ENCODE results near the gene GIGYF2.

- TF ChIP-seq POLR2A (IDR thresholded peaks at IDR 0.05): no peak
- TF ChIP-seq CTCF (IDR thresholded peaks at IDR 0.05): no peak
Observed at GRCh38 chr2:232809349-232810124, 112.4 kb downstream of the GIGYF2 start.

All from gastroesophageal sphincter (tissue), 3 donors.